Choroid plexus epithelial cell (primary cell): ENCODE results near the gene ZBTB7C.

ENCODE experiments used
- DNase-seq: peaks from one replicate; pipeline ENCODE4 v3.0.0-alpha.2; 2010; ENCODE audit warnings: low read depth
- H3K4me3 ChIP-seq: 2 replicates; pipeline ENCODE4 v1.5.1; 2011; ENCODE audit warnings: low read depth, mild to moderate bottlenecking, control low read depth, low read length, moderate library complexity
- TF ChIP-seq, protein P1 (sequence below): conservative IDR thresholded peaks from 2 replicates; pipeline ENCODE4 v1.5.1; 2011; ENCODE audit warnings: low read depth, mild to moderate bottlenecking, control low read depth, inconsistent platforms, low read length, moderate library complexity

ZBTB7C gene

GRCh38 chr18:48119204-48119603 lies 290.0 kb downstream of the ZBTB7C start:
- H3K4me3 ChIP-seq = no peak overlapping the region
- no peak for DNase-seq
- TF ChIP-seq, protein P1, sequence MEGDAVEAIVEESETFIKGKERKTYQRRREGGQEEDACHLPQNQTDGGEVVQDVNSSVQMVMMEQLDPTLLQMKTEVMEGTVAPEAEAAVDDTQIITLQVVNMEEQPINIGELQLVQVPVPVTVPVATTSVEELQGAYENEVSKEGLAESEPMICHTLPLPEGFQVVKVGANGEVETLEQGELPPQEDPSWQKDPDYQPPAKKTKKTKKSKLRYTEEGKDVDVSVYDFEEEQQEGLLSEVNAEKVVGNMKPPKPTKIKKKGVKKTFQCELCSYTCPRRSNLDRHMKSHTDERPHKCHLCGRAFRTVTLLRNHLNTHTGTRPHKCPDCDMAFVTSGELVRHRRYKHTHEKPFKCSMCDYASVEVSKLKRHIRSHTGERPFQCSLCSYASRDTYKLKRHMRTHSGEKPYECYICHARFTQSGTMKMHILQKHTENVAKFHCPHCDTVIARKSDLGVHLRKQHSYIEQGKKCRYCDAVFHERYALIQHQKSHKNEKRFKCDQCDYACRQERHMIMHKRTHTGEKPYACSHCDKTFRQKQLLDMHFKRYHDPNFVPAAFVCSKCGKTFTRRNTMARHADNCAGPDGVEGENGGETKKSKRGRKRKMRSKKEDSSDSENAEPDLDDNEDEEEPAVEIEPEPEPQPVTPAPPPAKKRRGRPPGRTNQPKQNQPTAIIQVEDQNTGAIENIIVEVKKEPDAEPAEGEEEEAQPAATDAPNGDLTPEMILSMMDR = no peak

DNA sequence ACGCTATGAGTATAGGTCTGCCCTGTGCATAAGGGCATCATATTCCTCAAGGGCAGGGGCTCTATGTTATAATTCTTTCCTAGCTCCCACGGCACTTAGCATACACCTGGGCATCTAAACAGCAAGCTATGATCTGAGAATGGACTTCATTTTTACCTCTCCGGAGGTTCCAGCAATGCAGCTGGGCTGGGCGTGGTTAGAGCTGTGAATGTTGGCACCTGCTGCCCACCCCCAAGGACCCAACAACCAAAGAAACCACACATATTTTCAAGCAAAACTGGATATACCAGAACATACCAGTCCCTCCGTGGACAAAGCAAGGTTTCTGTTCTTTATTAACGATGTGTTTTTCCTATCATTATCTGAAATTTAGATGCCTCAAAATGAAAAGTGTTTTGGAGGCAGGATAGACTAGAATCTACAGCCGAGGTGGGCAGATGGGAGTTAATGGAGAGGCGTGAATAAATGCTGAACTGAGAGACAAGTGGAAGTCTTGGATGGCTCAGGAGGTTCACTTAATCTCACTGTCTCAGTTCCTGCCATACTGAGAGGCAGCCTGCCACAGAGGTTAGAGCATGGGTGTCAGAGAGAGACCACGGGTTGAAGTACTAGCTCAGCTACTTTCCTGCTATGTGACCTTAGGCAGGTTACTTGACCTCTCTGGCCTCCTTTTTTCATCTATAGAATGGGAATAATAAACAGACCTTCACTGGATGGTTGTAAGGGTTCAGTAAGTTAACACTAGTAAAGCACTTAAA lies 292.1 kb downstream of the ZBTB7C start:
- no peak for DNase-seq
- TF ChIP-seq, protein P1 = no peak
- H3K4me3 ChIP-seq = no peak overlapping the region

DNA sequence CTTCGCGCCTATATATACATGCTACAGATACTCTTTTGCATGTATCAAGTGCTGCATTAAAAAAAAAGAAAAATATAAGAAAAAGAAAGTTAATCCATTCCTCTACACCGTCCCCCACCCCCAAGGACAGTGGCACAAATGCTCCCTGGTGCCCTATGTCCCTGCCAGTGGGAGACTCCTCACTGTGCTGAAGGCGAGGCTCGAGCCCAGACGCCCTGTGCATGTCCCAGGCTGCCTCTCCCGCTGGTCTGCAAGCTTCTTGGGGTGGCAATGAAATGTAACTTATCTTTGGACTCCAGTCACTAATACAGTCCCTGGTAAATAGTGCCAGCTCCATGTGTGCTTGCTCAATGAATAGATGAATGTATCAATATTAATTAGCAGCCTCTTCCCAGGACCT lies 293.2 kb downstream of the ZBTB7C start:
- DNase-seq = no peak
- TF ChIP-seq, protein P1 = no peak
- no peak overlapping the region for H3K4me3 ChIP-seq

- H3K4me3 ChIP-seq = no peak overlapping the region
- TF ChIP-seq, protein P1 = no peak
- DNase-seq = no peak
These were observed 295.5 kb downstream of the ZBTB7C start for GRCh38 chr18:48113691-48114090.

GRCh38 chr18:48111587-48111986 lies 297.6 kb downstream of the ZBTB7C start:
- no peak for DNase-seq
- no peak overlapping the region for H3K4me3 ChIP-seq
- TF ChIP-seq, protein P1 = no peak

GRCh38 chr18:48110797-48111196 lies 298.4 kb downstream of the ZBTB7C start:
- H3K4me3 ChIP-seq = no peak overlapping the region
- no peak for DNase-seq
- TF ChIP-seq, protein P1 = no peak

DNA sequence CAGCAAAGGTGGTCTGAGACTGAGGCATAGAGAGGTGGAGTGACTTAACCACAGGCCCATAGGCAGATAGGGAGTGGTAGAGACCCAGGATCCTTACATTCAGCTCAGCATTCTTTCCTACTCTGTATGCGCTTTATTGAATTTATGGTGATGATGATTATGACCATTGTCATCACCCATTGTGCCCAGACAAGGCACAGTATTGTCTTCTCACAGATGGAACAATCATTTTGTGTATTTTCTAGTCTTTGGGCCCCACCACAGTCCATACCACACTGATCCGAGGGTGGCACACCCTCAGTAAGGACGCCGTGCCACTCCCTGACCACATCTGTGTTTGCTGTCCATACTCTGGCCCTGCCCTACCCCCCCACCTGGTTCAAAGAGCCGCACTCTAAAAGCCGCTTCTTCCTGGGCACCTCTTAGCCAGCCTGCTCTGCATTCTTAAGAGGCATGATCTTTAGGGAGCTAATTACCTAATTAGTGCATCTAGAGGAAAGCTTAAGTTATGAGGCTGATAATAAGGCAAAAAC lies 299.2 kb downstream of the ZBTB7C start:
- no peak overlapping the region for H3K4me3 ChIP-seq
- TF ChIP-seq, protein P1 = no peak

More for the DNA sequence above, 299.2 kb downstream of the ZBTB7C start:
- DNase-seq = no peak
